ENCODE results near the gene TTLL7. TPM values are rescaled to one million over a fixed set of nuclear protein-coding genes. Genes with fewer than 3 reads are reported as not detected.

Gene TTLL7
- polyA plus RNA-seq, 1 donor (not counting 4 experiments of a cell fraction or from before 2014, with no cell fraction given), result 8.1 TPM

DNA sequence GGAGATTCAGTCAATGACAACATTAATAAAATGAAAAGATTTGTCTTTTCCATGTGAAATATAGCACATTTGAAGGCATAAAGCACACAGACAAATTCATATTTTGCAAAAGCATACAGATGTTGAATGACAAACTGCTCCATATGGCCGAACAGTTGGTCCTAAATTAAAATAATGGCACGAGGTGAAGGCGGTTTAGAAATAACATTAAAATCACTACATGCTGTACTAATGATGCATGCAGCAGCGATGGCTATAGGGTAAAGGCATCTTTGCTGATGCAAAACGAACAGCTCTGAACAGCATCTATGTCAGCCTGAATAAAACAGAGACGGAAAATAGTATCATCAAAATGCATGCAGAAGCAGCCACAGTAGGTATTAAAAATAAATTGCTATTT is 102.6 kb downstream of the TTLL7 start:
- no peaks in the 10 kb centered on the region for H3K27me3 ChIP-seq (ENCODE audit: control insufficient read depth, extremely low read depth, insufficient read depth, low read length)
- FAIRE-seq (no peak), DNase-seq (ENCODE audit: low read depth, low spot score) (no peak)
- H3K4me3 ChIP-seq (ENCODE audit: control insufficient read depth in 2 of 3, extremely low read depth in 1 of 3, insufficient read depth in 2 of 3, low read depth in 1 of 3, low read length in 3 of 3), result no peak overlapping the region
- no peaks in the 10 kb centered on the region for H3K79me2 ChIP-seq (ENCODE audit: control insufficient read depth, insufficient read depth, low read length)
- H3K4me1 ChIP-seq (ENCODE audit: control insufficient read depth, extremely low read depth, insufficient read depth, low read length), result peaks cover 18% of the 10 kb centered on the region
- no peaks in the 10 kb centered on the region for H3K9me1 ChIP-seq (ENCODE audit: control insufficient read depth, extremely low read depth, insufficient read depth, low read length)
- dilution Hi-C loops (cut with MboI; ENCODE audit: extremely low pct_ligation_motif_present, low sequenced_read_pairs), result no loop called here
- no peaks in the 10 kb centered on the region for H3K36me3 ChIP-seq (ENCODE audit: control insufficient read depth in 2 of 2, extremely low read depth in 1 of 2, insufficient read depth in 2 of 2, low read length in 2 of 2)
- H2AFZ ChIP-seq (ENCODE audit: control insufficient read depth, low read length), result no peak overlapping the region
- H3K9me3 ChIP-seq (ENCODE audit: control insufficient read depth, low read depth, low read length), result no peaks in the 10 kb centered on the region
- H4K20me1 ChIP-seq (ENCODE audit: control insufficient read depth, extremely low read depth, insufficient read depth, low read length), result no peaks in the 10 kb centered on the region
- H3K9ac ChIP-seq (ENCODE audit: control insufficient read depth, extremely low read depth, insufficient read depth, low read length), result no peak overlapping the region
- TF ChIP-seq EZH2 (IDR thresholded peaks at IDR 0.05; ENCODE audit: low read length) (no peak), CTCF (optimal IDR thresholded peaks at IDR 0.05 in 1 of 3, IDR thresholded peaks at IDR 0.05 in 1 of 3, conservative IDR thresholded peaks at IDR 0.05 in 1 of 3; ENCODE audit: extremely low read depth in 1 of 3, insufficient read depth in 2 of 3, low read length in 3 of 3) (no peak)
- no peak overlapping the region for H3K4me2 ChIP-seq (ENCODE audit: control insufficient read depth, extremely low read depth, insufficient read depth, low read depth, low read length)
- H3K27ac ChIP-seq (ENCODE audit: control insufficient read depth, insufficient read depth, low read length), result no peak overlapping the region

- Histone ChIP-seq H3K4me1 (ENCODE audit: control insufficient read depth, extremely low read depth, insufficient read depth, low read length) (no peaks in the 10 kb centered on the region), H3K27me3 (ENCODE audit: control insufficient read depth, extremely low read depth, insufficient read depth, low read length) (no peaks in the 10 kb centered on the region), H3K27ac (ENCODE audit: control insufficient read depth, insufficient read depth, low read length) (no peak overlapping the region), H3K9ac (ENCODE audit: control insufficient read depth, extremely low read depth, insufficient read depth, low read length) (no peak overlapping the region), H3K4me3 (ENCODE audit: control insufficient read depth in 2 of 3, extremely low read depth in 1 of 3, insufficient read depth in 2 of 3, low read depth in 1 of 3, low read length in 3 of 3) (no peak overlapping the region), H3K4me2 (ENCODE audit: control insufficient read depth, extremely low read depth, insufficient read depth, low read depth, low read length) (no peak overlapping the region), H3K36me3 (ENCODE audit: control insufficient read depth in 2 of 2, extremely low read depth in 1 of 2, insufficient read depth in 2 of 2, low read length in 2 of 2) (no peaks in the 10 kb centered on the region), H2AFZ (ENCODE audit: control insufficient read depth, low read length) (no peak overlapping the region), H4K20me1 (ENCODE audit: control insufficient read depth, extremely low read depth, insufficient read depth, low read length) (no peaks in the 10 kb centered on the region), H3K9me1 (ENCODE audit: control insufficient read depth, extremely low read depth, insufficient read depth, low read length) (no peaks in the 10 kb centered on the region), H3K79me2 (ENCODE audit: control insufficient read depth, insufficient read depth, low read length) (no peaks in the 10 kb centered on the region), H3K9me3 (ENCODE audit: control insufficient read depth, low read depth, low read length) (no peaks in the 10 kb centered on the region)
- dilution Hi-C loops (cut with MboI; ENCODE audit: extremely low pct_ligation_motif_present, low sequenced_read_pairs), result no loop called here
- DNase-seq (ENCODE audit: low read depth, low spot score), result no peak
- TF ChIP-seq CTCF (optimal IDR thresholded peaks at IDR 0.05 in 1 of 3, IDR thresholded peaks at IDR 0.05 in 1 of 3, conservative IDR thresholded peaks at IDR 0.05 in 1 of 3; ENCODE audit: extremely low read depth in 1 of 3, insufficient read depth in 2 of 3, low read length in 3 of 3), result no peak
- TF ChIP-seq EZH2 (IDR thresholded peaks at IDR 0.05; ENCODE audit: low read length), result no peak
- FAIRE-seq, result no peak
Observed at GRCh38 chr1:83889707-83890106, 109.2 kb downstream of the TTLL7 start.
